Esophagus muscularis mucosa (tissue), 2 donors: ENCODE measurements around the gene PCDH1.

Experiments used
- POLR2A ChIP-seq: fragments of 450-650 bp; IDR thresholded peaks from one replicate; pipeline ENCODE4 v1.6.1; 2017; ENCODE audit warnings: antibody characterized with exemption, moderate library complexity, mild to moderate bottlenecking, low read depth
- POLR2AphosphoS5 ChIP-seq, 2 donors: sonication (generic); formaldehyde crosslinking; IDR thresholded peaks; one replicate each; pipeline ENCODE4 v1.6.1; 2017; ENCODE audit warnings: antibody characterized with exemption in 2 of 2

DNA sequence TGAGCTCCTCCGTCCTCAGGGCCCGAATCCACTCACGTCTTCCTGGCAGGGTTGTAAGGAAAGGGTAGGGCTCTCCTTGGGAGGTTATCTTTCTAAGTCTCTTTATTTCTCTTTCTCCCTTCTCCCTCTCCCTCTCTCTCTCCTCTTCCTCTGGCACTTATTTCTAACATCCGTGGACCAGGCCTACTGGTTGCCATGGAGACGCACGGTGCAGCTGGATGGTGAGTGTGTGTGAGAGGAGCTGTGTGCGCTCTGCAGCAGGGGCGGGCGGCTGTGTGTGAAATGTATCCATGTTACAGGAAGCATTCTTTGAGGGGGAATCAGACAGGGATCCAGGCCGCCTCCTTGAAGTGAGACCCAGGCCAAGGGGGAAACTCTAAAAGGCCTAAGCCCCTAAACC is 32.2 kb downstream of the PCDH1 start:
- TF ChIP-seq POLR2AphosphoS5 (IDR thresholded peaks at IDR 0.05) (no peak), POLR2A (no peak)
